ENCODE data around the gene PPP6R3. TPM values are rescaled to one million over a fixed set of nuclear protein-coding genes. Genes with fewer than 3 reads are reported as not detected.
"Not testable (repeated sequence)": the region's sequence is repeated elsewhere in the genome, so short reads cannot be mapped to it uniquely, and the experiment has no call there.

The PPP6R3 gene
- total RNA-seq, 1 donor from 2014 or later: 121 TPM

DNA sequence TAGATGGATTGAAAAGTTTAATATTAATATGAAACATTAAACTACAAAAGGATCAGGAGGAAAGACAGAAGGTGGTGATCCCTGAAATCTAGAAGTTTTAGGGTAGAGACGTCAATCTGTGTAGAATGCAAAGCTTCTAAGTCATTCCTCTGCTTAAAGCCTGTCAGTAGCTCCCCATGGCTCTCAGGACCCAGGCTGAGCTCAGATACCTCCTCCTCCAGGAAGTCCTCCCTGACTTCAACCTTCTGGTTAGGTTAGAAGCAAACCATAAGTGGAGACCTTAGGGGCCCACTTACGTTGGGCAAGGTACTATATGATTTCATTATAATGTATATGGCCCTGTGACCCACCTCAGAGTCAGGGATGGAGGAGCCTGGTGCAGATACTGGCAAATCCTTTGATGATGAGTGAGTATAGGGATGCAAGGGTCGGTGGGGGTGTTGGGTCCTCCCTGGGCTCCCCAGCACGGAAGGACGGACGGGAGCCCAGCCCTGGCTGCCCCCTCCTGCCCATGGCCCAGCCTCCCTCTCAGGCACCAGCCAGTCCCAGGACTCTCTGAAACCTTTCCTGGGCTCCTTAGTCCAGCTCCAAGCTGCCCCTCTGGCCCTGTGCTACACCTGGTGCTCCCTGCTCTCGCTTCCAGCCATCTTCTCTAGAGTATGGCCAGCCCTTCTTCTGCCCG, 3.2 kb upstream of the PPP6R3 start:
- peaks cover 9% of the 10 kb centered on the region for H3K4me1 ChIP-seq
- no peak overlapping the region for H3K4me3 ChIP-seq
- no peaks in the 10 kb centered on the region for H3K36me3 ChIP-seq
- no peaks in the 10 kb centered on the region for H3K9me3 ChIP-seq
- no peaks in the 10 kb centered on the region for H3K27me3 ChIP-seq
- intact Hi-C loops (cut with DNase I): no loop called here
- TF ChIP-seq POLR2AphosphoS5 (IDR thresholded peaks at IDR 0.05; ENCODE audit: insufficient read depth in 1 of 2, low read depth in 1 of 2) (no peak), POLR2A (IDR thresholded peaks at IDR 0.05) (no peak)
- TF ChIP-seq, protein P1, sequence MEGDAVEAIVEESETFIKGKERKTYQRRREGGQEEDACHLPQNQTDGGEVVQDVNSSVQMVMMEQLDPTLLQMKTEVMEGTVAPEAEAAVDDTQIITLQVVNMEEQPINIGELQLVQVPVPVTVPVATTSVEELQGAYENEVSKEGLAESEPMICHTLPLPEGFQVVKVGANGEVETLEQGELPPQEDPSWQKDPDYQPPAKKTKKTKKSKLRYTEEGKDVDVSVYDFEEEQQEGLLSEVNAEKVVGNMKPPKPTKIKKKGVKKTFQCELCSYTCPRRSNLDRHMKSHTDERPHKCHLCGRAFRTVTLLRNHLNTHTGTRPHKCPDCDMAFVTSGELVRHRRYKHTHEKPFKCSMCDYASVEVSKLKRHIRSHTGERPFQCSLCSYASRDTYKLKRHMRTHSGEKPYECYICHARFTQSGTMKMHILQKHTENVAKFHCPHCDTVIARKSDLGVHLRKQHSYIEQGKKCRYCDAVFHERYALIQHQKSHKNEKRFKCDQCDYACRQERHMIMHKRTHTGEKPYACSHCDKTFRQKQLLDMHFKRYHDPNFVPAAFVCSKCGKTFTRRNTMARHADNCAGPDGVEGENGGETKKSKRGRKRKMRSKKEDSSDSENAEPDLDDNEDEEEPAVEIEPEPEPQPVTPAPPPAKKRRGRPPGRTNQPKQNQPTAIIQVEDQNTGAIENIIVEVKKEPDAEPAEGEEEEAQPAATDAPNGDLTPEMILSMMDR (IDR thresholded peaks at IDR 0.05): no peak
- DNase-seq (ENCODE audit: extremely low spot score in 2 of 2): no peak
- no peak overlapping the region for H3K27ac ChIP-seq

DNA sequence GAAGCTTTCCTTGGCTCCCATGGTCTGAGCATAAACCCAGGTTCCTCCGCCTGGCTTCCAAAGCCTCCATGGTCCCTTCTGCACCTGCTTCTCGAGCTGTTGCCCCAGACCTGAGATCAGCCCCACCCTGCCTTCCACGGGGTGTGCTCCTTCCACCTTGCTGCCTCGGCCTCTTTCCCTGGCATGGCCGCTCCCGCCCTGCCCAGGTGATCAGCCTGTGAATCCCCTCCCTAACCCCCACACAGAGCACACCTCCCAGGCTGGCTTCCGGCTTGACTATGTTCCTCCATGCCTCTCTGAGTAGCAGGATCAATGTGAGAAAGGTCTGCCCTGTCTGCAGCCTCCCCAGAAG, 2.7 kb upstream of the PPP6R3 start:
- intact Hi-C loops (cut with DNase I): no loop called here
- H3K36me3 ChIP-seq: no peaks in the 10 kb centered on the region
- H3K4me1 ChIP-seq: peaks cover 14% of the 10 kb centered on the region
- H3K27ac ChIP-seq: no peak overlapping the region
- H3K27me3 ChIP-seq: no peaks in the 10 kb centered on the region
- DNase-seq (ENCODE audit: extremely low spot score in 2 of 2): no peak
- TF ChIP-seq, protein P1 (IDR thresholded peaks at IDR 0.05): no peak
- no peak for TF ChIP-seq POLR2AphosphoS5 (IDR thresholded peaks at IDR 0.05; ENCODE audit: insufficient read depth in 1 of 2, low read depth in 1 of 2)
- TF ChIP-seq POLR2A (IDR thresholded peaks at IDR 0.05): no peak
- H3K9me3 ChIP-seq: no peaks in the 10 kb centered on the region
- no peak overlapping the region for H3K4me3 ChIP-seq

DNA sequence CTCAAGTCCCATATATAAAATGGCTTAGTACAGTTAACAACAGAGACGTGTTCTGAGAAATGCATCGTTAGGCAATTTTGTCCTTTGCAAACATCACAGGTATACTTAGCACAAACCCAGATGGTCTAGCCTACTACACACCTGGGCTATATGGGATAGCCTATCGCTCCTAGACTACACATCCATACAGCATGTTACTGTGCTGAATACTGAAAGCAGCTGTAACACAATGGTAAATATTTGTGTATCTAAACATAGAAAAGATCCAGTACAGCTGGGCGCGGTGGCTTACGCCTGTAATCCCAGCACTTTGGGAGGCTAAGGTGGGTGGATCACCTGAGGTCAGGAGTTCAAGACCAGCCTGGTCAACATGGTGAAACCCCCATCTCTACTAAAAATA, 2.2 kb upstream of the PPP6R3 start:
- H3K27ac ChIP-seq; DNase-seq (ENCODE audit: extremely low spot score in 2 of 2); H3K4me3 ChIP-seq; intact Hi-C loops (cut with DNase I); H3K36me3 ChIP-seq; H3K9me3 ChIP-seq; H3K27me3 ChIP-seq: not testable (repeated sequence)
- H3K4me1 ChIP-seq: peaks cover 19% of the 10 kb centered on the region

DNA sequence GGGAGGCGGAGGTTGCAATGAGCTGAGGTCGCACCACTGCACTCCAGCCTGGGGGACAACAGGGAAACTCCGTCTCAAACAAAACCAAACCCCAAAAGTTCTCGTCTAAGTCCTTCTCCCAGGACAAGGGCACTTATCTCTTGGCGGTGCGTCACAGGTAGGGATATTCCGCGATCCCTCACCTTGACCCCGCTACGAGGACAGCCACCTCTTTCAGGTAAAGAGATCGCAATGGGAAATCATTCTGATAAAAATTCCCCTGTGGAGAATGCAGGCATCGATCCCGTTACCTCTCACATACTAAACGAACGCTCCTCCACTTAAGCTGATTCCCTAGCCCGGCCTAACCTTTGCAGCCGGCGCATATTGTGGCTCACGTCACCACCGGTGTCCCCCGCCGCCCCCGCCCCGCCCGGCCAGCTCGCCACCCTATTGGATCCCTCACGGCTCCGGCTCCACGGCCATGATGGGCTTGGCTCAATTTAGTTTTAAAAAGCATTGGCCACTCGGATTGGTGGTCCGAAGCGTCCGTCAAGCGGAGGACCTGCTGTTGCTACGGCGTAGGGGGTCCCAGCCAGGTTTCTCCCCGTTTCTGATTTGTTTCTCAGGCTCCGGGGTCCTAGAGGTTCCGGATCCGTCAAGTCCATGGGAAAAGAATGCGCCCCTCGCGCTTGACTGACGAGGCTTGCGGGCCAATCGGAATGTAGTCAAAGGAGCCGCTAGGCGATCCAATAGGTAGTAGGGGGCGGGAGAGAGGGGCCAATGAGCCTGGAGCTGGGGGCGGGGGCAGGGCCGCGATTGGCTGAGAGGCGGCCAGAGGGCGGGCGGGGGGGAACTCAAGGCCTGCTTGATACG, 439 bp upstream of the PPP6R3 start:
- Histone ChIP-seq H3K27ac (peak overlapping the region; percentile 98), H3K4me3 (peak overlapping the region; percentile 86 to 98), H3K4me1 (peaks cover 37% of the 10 kb centered on the region), H3K9me3 (no peaks in the 10 kb centered on the region), H3K27me3 (no peaks in the 10 kb centered on the region), H3K36me3 (no peaks in the 10 kb centered on the region)
- intact Hi-C loops (cut with DNase I): no loop called here
- peak in 1 of 2 donors; percentile 100 for DNase-seq (ENCODE audit: extremely low spot score in 2 of 2)
- peak; percentile 73 to 83 for TF ChIP-seq POLR2AphosphoS5 (IDR thresholded peaks at IDR 0.05; ENCODE audit: insufficient read depth in 1 of 2, low read depth in 1 of 2)
- TF ChIP-seq, protein P1 (IDR thresholded peaks at IDR 0.05): no peak

GRCh38 chr11:68461575-68461917, 994 bp downstream of the PPP6R3 start:
- Histone ChIP-seq H3K4me3 (peak overlapping the region; percentile 86 to 98), H3K36me3 (no peaks in the 10 kb centered on the region), H3K4me1 (peaks cover 51% of the 10 kb centered on the region), H3K27ac (peak overlapping the region; percentile 98), H3K9me3 (no peaks in the 10 kb centered on the region), H3K27me3 (no peaks in the 10 kb centered on the region)
- no peak for TF ChIP-seq POLR2AphosphoS5 (IDR thresholded peaks at IDR 0.05; ENCODE audit: insufficient read depth in 1 of 2, low read depth in 1 of 2)
- TF ChIP-seq, protein P1 (IDR thresholded peaks at IDR 0.05): no peak
- no peak for TF ChIP-seq POLR2A (IDR thresholded peaks at IDR 0.05)
- DNase-seq (ENCODE audit: extremely low spot score in 2 of 2): no peak
- intact Hi-C loops (cut with DNase I): no loop called here

All from vagina (tissue), 2 donors.